Lung microvascular endothelial cell (primary cell): Measurements from ENCODE around the gene OSBPL8. TPM values are rescaled to one million over a fixed set of nuclear protein-coding genes. Genes with fewer than 3 reads are reported as not detected.
A peak's percentile ranks its signal among the peaks of the same experiment; 100 is the strongest.
"Not testable (repeated sequence)": the region's sequence is repeated elsewhere in the genome, so short reads cannot be mapped to it uniquely, and the experiment has no call there.

Source experiments
- DNase-seq, 2 donors: peaks; one replicate each; pipeline versions ENCODE4 v3.0.0 to v3.0.0-alpha.2; 2010; ENCODE audit warnings: low read depth in 2 of 2
- total RNA-seq: library from RNA; depleted of rRNA; stranded (reverse); fragments of >200 nt; gene quantifications from 2 replicates; pipeline ENCODE4 v1.2.1, GENCODE V29; 2014

Gene OSBPL8
- total RNA-seq, 1 donor from 2014 or later, result 27.2 TPM

DNA sequence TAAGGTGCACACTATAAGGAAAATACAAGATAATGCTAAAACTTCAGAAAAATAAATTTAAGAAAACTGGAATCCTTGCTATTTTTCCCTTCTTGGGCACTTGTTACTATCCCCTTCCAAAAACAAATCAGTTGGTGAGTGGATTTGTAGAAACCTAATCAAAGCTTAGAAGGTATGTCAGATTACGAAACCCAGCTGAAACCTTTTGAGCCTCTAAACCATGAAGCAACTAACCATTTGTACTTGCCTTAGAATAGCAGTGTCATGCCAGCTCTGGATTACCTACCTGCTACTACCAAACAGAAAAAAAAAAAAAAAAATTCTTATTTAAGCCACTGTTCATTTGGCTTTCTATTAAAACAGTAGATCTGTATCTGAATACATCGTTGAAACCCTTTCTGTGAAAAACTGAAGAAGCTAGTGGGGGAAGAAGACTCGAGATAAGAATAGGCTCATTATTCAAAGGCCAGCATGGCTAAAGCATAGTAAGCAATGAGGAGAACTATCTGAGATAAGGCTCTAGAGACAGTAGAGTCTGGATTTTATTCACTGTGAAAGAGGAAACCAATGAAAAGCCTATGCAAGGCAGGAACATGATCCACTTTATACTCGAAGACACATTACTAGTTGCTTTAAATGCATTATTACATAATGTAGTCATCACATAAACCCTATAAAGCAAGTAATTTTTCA, 30.2 kb downstream of the OSBPL8 start:
- no peak for DNase-seq

DNA sequence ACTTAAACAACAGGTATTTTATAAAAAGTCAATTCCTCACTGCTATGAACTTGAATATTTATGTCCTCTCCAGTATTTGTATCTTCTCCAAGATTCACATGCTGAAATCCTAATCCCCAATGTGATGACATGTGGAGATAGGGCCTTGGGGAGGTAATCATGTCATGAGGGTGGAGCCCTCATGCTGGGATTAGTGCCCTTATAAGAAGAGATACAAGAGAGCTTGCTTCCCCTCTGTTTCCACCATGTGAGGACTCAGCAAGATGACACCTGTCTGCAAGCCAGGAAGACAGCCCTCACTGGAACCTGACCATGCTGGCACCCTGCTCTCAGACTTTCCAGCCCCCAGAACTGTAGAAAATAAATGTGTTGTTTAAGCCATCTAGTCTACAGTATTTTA, 36.2 kb downstream of the OSBPL8 start:
- no peak for DNase-seq

GRCh38 chr12:76520348-76520747, 39.2 kb downstream of the OSBPL8 start:
- peak; percentile 3 to 70 for DNase-seq

DNA sequence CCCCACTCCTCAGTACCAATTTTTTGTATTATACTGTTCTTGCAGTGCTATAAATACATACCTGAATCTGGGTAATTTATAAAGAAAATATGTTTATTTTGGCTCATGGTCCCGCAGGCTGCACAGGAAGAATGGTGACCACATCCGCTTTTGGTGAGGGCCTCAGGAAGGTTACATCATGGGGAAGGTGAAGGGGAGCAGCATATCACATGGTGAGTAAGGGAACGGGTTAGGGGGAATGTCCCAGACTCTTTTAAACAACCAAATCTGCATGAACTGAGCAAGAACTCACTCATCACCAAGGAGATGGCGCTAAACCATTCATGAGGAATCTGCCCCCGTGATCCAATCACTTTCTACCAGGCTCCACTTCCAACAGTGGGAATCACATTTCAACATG, 40.0 kb downstream of the OSBPL8 start:
- DNase-seq, result peak; percentile 69 to 97

DNA sequence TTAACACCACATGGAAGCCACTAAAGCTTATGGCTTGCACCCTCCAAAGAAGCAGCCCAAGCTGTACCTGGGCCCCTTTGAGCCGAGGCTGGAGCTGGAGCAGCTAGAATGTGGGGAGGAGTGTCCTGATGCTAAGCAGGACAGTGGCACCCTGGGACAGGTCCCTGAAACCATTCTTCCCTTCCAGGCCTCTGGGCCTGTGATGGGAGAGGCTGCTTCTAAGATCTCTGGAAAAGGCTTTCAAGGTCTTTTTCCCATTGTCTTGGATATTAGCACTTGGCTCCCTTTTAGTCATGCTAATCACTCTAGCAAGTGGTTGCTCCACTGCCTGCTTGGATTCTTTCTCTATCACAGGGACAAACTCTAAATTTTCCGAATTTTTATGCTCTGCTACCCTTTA, 40.9 kb downstream of the OSBPL8 start:
- no peak for DNase-seq

DNA sequence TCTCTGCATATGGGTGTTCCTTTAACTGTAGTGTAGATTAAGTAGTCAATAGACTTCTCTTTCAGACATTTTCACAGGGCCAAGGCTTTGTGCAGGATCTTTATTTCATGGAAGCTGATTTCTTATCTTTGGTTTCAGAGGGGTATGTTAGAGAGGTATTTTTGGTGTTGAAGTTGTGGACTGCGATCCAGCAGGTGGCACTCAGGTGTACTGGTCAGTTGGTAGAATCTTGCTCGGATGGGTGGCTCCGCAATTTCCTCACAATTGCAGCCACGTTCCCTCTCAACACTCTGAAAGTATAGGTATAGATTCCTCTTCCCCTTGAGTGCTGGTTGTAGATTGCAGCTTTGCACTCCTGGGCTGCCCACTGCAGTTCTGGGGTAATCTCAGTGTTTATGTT, 44.3 kb downstream of the OSBPL8 start:
- no peak for DNase-seq

GRCh38 chr12:76511116-76511716, 48.4 kb downstream of the OSBPL8 start:
- DNase-seq, result not testable (repeated sequence)

DNA sequence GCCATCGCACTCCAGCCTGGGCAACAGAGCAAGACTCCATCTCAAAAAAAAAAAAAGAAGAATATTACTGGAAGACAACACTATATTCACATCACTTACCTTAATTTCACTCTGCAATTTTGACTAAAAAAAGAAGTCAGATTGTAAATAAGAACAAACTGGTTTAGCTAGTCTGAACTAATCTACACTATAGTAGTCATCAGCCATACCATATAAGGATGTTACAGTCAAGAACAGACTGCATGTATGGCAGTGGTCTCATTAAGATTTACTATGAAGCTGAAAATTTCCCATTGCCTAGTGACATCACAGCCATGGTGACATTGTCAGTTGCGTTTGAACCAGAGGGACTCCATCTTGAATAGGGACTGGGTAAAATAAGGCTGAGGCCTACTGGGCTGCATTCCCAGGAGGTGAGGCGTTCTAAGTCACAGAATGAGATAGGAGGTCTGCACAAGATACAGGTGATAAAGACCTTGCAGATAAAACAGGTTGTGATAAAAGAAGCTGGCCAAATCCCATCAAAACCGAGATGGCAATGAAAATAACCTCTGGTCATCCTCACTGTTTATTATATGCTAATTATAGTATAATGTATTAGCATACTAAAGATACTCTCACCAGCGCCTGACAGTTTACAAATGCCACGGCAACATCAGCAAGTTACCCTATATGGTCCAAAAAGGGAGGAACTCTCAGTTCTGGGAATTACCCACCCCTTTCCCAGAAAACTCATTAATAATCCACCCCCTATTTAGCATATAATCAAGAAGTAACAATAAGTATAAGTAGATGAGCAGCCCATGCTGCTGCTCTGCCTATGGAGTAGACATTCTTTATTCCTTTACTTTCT, 51.2 kb downstream of the OSBPL8 start:
- no peak for DNase-seq

DNA sequence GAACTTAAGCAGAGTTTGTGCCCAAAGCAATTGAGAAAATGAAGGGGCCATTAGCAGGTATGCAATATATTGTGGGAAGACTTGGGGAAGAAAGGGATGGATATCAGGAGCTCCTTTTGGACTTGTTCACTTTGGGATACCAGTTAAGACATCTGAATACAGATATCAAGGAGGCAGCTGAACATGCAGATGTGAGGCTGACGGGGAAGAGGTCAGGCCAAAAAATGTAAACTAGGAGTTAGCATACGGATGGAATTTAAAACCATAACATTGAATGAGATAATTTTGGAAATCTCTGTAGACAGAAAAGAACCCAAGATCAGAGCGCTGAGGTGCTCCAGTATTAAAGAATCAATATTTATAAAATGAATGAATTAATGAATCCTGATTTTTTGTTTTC, 53.4 kb downstream of the OSBPL8 start:
- no peak for DNase-seq

GRCh38 chr12:76505050-76505449, 54.5 kb downstream of the OSBPL8 start:
- no peak for DNase-seq

DNA sequence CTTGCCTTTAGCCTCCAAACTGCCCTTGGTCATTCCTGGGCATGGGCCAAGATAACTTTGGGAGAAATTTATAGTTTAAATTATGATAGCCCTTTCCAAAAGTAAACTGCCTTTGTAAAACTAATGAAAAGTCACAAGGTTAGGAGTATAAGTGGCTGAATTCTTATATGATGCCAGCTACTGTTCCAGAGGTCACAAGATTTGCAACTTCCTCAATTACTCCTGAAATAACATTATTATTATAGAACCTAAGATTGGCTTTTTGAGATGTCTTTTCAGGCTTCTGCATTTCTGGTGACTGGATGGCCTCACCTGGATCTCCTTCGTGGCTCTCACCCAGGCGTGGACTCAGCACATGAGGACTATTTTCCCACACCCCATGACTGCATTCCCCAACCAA, 55.0 kb downstream of the OSBPL8 start:
- no peak for DNase-seq

DNA sequence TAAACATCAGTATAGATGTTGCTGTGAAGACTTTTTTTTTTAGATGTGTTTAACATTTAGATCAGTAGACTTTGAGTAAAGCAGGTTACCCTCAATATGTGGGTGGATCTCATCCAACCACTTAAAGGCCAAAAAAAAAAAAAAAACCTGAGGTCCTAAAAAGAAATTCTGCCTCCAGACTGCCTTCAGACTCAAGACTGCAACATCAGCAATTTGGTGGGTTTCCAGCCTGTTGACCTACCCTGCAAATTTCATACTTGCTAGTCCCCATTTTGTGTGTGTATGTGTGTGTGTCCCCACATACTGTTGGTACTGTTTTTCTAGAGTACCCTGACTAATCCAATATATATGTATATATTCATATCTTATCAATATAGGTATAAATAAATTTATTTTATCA, 55.6 kb downstream of the OSBPL8 start:
- no peak for DNase-seq

DNA sequence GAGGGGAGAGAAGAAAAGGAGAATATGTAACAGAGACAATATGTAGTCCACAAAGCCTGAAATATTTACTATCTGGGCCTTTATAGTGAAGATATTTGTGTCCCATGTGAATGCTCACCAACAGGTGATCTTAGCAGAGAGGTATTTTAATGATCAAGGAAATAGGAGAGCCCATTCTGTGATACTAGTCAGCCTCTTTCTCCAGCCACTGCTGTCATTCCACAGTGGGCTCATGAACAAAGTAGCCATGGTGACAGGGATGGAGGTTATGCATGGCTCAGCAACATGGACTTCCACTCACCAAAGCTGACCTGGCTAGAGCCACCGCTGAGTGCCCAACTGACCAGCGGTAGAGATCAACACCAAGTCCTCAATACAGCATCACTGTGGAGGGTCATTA, 58.2 kb downstream of the OSBPL8 start:
- no peak for DNase-seq

DNA sequence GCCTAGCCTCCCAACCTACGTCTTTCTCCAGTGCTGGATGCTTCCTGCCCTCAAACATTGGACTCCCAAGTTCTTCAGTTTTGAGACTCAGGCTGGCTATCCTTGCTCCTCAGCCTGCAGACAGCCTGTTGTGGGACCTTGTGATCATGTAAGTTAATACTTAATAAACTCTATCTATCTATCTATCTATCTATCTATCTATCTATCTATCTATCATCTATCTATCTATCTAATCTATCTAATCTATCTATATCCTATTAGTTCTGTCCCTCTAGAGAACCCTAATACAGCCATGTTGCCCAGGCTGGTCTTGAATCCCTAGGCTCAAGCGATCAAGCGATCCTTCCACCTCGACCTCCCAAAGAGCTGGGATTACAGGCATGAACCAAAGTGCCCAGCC, 60.4 kb downstream of the OSBPL8 start:
- DNase-seq, result not testable (repeated sequence)

DNA sequence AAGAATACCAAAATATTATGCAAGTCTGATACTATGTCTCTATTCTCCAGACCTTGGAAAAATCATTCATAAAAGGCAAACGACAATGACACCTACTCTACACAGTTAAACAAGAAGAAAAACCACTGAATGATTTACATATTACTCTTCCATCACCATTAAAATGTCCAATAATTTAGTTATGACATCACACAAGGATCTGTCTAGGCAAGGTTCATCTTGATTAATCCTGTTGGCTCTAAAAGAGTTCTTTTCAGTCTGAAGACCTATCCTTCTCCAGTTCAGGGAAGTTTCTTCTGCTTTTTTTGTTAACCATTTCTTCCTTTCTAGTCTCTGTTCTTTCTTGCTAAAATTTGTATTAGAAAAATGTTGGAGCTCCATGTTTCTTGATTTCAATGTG, 64.0 kb downstream of the OSBPL8 start:
- no peak for DNase-seq

GRCh38 chr12:76491292-76491691, 68.3 kb downstream of the OSBPL8 start:
- DNase-seq, result no peak

DNA sequence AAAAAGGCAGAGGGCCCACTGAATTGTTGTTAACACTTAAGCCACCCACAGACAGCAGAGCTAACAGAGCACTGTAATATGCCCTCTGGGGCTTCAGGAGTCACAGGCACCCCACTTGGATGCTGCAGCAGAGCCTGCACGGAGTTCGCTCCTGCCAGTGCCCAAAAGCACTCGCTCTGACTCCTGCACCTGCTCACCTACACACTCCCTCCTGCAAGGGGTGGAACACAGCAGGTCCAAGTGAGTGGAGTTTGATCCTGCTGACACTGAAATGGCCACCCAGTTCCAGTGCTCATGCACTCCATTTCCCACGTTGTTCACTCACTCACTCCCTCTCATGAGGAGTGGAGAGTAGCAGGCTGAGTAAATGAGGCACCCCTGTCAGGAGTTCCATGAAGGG, 68.8 kb downstream of the OSBPL8 start:
- no peak for DNase-seq

- peak in 1 of 2 donors; percentile 14 for DNase-seq
Observed at GRCh38 chr12:76489737-76490136, 69.8 kb downstream of the OSBPL8 start.

GRCh38 chr12:76486011-76486410, 73.6 kb downstream of the OSBPL8 start:
- no peak for DNase-seq

DNA sequence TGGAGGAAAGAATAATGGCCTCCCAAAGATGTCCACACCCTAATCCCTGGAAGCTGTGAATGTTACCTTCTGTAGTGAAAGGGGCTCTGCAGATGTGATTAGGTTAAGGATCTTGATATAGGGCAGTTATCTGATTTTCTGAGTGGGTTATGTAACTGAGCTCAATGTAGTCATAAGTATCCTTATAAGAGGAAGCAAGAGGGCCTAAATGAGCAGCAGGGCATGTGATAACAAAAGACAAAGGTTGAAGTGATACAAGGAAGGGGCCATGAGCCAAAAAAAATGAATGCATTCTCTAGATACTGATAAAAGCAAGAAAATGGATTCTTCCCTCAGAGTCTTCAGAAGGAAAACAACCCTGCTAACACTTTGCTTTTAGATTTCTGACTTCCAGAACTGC, 78.8 kb downstream of the OSBPL8 start:
- no peak for DNase-seq

- no peak for DNase-seq
Observed at GRCh38 chr12:76478045-76478444, 81.5 kb downstream of the OSBPL8 start.

DNA sequence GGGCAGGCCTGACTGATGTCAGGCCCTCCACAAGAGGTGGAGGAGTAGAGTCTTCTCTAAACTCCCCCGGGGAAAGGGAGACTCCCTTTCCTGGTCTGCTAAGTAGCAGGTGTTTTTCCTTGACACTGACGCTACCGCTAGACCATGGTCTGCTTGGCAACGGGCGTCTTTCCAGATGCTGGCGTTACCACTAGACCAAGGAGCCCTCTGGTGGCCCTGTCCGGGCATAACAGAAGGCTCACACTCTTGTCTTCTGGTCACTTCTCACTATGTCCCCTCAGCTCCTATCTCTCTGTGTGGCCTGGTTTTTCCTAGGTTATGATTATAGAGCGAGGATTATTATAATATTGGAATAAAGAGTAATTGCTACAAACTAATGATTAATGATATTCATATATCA, 86.7 kb downstream of the OSBPL8 start:
- not testable (repeated sequence) for DNase-seq

DNA sequence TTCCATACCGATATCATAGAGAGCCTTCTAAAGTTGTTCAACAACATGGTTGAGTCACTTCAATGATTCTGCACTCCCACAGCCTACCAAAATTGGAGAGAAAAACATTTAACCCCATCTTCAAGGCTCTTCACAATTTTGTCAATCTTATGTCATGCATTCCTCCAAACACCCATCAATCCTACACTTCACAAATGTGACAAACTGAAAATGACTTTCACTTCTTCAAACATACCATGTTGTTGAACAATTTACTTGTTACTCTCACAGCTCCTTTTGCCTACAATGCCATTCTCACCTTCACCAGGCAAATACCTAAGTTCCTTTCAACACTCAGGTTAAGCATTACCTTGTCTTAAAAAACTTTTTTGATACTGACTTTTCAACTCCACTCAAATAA, 88.0 kb downstream of the OSBPL8 start:
- DNase-seq, result no peak
